Measurements from ENCODE around the gene HPGDS.
"Not testable (repeated sequence)": the region's sequence is repeated elsewhere in the genome, so short reads cannot be mapped to it uniquely, and the experiment has no call there.

The HPGDS gene

DNA sequence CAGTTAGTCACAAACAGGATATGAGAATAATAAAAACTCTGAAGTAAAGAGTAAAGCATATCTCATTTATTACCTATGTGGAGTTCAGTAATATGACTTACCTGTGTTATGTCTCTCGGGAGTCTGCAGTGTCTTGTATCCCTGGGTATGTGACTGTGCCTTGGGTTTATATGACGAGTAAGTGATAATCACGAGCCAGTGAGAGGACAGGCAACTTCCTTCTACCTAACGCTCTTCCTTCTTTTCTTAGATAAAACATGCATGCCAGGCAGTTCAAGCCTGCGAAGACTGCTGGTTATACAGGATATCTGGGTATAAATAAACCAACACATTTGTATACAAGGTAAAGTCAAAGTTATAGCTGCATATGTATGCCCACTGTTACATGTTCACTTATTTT lies at the start of gene HPGDS:
Gene HPGDS (minus strand): TSS at position 143 of the 400 bp plus-strand sequence. CDS start 8,207 bp downstream, outside the sequence.
- DNase-seq: no peak

DNA sequence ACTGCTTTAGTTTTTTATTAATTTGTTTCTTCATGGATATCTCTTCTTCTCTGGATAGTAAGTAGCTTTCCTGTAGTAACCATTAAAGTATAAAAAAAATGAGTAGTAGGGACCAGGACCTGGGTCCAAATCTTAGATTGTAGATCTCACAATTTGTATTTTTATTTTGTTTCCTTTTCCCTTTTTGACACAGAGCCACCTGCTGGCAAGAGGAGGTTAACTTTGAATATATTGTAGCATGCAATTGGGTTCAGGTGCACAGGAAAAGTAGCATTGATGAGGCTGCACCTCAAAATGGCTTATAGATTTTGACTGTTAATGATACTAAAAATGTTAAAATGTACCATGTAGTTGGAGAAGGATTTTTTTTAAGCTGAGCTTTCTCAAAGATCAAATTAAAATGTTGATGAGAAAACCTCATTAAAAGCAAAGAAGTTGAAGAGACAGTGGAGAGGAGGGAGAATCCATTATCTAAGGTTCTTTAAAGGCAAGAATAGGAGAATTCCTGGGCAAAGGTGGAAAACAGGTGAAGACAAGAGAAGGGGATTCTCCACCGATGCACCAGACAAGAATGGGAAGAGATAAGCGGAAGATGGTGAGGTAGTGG lies 48.3 kb upstream of the HPGDS start:
- no peak for DNase-seq

DNA sequence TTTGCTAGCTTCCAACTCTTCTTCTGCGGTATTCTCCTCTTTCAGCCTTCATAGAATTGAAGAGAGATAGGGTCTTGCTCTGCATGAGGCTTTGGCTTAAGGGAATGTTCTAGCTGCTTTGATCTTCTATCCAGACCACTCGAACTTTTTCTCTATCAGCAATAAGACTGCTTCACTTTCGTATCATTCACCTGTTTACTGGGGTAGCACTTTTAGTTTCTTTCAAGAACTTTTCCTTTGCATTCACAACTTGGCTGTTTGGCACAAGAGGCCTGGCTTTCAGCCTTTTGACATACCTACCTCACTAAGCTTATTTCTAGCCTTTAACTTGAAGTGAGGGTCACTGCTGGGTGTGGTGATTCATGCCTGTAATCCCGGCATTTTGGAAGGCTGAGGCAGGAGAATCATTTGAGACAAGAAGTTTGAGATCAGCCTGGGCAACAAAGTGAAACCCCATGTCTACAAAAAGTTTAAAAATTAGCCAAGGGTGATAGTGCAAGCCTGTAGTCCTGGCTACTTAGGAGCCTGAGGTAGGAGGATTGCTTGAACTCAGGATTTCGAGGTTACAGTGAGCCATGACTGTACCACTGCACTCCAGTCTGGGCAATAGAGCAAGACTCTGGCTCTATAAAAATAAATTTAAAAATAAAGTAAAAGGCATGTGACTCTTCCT lies 47.1 kb upstream of the HPGDS start:
- no peak for DNase-seq

DNA sequence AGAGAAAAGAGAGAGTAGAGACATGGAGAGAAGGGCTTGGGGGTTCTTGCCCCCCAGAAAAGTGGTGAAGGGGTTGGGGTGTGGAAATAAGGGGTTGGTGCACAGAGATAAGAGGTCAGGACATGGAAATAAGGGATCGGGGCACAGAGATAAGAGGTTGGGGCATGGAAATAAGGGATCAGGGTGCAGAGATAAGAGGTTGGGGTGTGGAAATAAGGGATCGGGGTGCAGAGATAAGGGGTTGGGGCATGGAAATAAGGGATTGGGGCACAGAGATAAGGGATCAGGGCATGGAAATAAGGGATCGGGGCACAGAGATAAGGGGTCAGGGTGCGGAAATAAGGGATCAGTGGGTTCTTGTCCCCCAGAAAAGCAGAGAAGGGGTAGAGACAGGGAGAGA lies 45.3 kb upstream of the HPGDS start:
- not testable (repeated sequence) for DNase-seq

DNA sequence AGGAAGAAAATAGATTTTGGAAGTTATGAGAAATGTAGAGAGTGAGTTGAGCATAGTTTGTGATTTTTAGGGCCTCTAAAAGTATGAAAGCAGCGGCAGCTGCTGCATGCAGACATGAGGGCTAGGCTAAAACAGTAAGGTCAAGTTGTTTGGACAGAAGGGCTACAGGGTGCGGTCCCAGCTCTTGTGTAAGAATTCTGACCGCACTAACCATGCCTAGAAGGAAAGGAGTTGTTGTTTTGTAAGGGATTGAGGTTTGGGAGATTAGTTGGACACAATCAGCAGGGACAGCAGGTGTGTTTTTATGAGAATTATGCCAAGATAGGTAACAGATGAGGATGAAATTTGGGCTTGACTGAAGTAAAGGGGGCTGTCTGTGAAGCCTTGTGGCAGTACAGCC lies 42.8 kb upstream of the HPGDS start:
- DNase-seq: not testable (repeated sequence)

DNA sequence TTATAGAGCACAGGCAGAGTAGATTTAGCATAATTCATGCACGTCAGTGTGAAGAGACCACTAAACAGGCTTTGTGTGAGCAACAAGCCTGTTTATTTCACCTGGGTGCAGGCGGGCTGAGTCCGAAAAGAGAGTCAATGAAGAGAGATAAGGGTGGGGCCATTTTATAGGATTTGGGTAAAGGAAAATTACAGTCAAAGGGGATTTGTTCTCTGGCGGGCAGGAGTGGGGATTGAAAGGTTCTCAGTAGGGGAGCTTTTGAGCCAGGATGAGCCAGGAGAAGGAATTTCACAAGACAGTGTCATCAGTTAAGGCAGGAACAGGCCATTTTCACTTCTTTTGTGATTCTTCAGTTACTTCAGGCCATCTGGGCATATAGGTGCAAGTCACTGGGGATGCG lies 40.3 kb upstream of the HPGDS start:
- DNase-seq: not testable (repeated sequence)

DNA sequence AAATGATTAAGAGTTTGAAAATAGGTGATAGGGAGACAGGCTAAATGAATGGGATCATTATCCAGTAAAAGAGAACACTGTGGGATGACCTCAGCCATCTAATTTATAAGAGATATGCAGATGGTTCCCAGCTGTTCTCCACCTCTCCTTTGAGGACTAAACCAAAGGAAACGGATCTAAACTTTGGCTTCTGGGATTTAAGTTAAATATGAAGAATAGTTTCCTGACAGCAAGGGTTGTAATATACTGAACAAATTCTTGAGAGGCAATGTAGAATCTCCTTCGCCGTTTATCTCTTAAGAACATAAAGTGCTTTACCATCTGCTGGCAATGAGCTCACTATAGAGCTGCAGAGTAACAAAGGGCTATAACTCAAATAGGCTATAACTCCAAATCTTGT lies 35.4 kb upstream of the HPGDS start:
- no peak for DNase-seq

DNA sequence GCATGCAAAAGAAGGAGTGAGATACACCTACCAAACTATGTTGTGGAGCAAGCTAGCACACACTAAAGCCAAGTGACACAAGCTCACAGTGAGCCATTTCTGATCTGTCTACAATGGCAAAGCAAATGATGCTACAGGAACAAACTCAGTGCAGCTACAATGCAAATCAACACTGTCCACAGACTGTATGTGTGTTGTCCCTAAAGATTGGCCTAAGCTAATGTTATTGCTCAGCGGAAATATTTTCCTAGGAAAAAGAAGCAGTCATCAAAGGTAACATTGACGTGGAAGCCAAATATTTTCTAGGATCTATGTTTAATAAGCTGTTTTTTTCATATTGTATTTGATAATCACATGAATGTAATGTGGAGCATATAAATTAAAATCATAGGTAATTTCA lies 34.7 kb upstream of the HPGDS start:
- no peak for DNase-seq

DNA sequence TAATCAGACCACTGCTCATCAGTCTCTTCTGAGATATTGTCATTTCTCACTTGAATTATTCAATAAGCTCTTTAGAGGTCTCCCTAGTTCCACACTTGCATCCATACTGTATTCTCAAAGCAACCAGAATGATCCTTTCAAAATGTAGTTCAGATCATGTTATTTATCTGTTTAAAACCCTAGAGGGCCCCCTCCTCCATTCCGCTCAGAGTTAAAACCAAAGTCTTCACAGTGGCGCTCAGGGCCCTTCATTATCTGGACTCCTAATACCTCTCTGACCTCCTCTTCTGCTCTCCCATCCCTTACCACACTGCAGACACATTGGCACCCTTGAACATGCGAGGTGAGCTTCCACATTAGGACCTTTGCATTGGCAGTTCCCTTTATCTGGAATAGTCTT lies 32.7 kb upstream of the HPGDS start:
- DNase-seq: no peak

DNA sequence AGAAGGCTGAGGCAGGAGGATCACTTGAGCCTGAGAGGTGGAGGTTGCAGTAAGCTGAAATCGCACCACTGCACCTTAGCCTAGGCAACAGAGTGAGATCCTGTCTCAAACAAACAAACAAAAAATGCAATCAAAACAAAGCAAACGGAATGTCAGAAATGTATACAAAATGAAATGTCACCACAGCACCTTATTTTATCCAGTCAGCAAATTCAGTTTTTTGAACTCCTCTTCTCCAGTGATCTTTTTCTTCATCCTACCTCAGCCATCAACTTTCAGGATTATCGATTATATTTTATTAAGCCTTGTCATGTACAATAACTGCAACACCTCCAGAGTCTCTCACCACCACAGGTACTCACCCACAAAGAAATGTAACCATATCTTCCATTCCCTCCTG lies 31.1 kb upstream of the HPGDS start:
- no peak for DNase-seq

DNA sequence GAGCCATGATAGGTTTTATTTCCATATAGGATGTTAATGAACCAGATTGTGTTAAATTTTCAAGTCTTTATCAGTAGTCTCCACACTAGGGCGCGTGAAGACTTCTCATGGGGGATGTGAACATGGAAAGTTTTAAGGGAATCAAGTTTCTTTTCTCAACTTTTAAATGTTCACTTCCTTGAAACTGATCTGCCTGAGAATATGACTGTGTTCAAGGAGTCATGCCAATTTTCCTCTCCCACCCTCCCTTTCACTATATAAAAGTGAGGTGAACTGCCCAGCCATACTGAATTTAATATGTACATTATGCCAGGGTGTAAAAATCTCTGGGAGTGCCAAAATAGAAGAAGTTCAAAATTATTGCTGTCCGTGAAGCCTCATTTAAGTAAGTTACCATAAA lies 30.4 kb upstream of the HPGDS start:
- no peak for DNase-seq

DNA sequence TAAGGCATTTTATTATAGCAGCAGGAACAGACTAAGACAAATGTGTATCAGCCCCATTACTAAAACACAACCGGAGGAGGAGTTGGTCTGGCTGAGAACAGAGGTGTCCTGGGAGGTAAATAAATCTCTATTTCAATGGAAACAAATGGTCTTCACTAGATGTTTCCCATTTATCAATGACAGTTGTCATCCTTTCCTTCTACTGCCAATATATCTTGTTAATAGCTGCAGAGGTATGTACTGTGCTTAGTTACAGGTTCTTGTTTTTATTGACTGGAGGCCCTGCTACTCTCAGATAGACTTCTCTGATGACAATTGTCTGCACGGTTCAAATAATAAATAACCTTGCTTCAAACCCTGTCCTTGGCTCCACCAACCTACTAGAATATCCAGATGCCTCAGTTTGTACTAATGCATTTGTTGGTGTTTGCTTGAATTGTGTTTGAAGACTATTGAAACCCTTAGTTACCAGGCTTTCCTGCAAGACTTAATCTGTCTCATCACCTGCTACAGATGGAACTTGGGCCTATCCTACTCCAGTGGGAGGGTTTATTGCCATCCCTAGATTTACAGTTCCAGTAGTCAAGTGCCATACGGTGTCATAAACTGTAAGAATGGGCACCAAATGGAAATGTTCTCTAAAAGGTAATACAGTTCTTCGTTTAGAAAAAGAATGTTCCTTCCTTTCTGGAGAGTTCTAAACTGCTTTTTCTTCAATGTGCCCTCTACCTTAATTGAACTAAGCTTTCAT lies 29.8 kb upstream of the HPGDS start:
- DNase-seq: no peak

DNA sequence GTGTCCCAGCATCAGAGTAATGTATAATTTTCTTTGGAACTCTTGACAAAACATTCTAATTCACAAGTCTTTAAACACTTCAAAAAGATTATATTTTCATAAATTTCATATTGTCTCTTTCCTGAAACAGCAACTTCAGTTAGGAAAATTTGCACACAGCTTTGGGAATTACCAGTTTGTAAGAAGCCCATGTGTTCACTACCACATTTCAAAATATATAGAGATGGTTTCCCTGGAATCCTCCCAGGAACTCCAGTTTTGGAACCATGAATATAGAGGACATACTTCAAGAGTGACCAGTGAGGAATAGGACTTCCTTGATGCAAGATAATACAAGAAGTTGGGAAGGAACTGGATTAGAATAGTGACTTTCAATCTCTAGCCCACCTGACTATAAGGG lies 28.7 kb upstream of the HPGDS start:
- DNase-seq: no peak

DNA sequence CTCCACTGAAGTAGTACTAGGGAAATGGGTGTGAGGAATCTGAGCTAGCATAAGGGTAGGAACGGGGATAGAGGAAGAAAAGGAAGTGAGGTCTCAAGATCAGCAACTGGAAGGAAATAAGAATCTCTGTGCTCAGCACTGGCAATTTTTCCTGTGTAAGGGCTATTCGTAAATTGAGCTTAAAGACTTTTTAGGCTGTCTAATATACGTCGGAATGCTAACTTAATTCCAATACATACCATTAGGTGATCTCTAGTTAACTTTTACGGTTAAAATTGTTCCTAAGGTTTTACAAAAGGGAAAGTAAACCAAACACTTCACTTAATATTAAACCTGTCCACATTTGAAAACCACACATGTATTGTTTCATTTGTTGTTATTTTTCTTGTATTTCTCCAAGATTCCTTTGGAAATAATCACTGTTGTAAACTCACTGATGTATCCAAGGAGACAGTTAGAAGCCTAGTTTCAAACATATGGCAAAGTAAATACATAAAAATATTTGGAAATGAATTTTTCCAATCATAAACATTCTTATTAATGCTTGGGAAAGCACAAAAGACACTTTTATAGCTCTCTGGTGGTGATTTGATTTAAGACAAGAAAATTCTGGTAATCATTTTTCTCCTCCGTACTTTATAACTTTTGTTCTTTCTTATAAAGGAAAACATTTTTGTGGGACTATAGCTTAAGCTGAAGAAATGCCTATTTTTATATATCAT lies 28.1 kb upstream of the HPGDS start:
- no peak for DNase-seq

DNA sequence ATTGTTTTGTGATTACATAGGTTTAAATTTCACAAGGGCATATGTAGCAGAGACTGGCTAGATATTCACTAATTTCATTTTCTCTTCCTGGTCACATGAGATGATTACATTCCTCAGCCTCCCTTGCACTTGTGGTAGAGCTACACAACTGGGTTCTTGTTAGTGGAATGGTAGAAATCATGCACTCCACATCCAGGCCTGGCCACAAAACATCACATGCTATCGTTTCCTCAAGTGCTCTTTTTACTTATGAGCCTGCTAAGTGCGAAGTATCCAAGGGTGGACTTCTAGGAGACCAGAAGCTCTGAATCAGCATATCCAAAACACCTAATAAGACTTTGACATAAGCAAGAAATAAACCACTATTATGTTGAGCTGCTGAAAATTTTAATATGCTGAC lies 26.4 kb upstream of the HPGDS start:
- no peak for DNase-seq

DNA sequence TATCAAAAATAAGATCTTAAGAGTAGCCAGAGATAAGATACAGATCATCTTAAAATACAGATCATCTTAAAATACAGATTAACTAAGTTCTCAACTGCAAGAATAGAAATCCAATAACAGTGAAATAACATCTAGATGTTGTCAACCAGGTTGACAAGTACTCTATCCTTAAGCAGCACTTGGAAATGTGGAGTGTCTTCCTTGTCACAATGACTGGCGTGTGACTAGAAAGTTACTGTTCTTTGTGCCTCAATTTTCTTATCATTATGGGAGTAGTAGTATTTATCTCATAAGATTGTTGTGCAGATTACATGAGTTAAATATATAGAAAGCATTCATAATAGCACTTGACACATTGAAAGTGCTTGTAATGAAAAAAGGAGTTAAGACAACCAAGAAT lies 25.8 kb upstream of the HPGDS start:
- DNase-seq: no peak

DNA sequence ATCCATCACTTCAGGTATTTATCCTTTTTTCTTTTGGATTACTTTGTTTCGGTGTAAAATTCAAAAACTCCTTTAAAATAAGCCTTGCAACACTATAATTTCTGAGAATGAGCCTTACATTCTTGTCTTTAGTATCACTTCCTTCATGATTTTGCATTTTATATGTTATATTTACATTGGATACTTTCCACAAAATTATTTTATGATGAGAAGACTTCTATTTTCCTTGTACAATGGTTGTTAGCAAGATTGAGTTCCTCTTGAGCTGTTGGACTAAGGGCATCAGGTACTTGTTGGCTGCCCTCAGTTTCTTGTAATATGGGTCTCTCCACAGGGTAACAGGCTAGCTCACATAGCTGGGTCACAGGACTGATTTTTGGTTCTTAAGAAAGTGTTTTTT lies 22.7 kb upstream of the HPGDS start:
- no peak for DNase-seq

DNA sequence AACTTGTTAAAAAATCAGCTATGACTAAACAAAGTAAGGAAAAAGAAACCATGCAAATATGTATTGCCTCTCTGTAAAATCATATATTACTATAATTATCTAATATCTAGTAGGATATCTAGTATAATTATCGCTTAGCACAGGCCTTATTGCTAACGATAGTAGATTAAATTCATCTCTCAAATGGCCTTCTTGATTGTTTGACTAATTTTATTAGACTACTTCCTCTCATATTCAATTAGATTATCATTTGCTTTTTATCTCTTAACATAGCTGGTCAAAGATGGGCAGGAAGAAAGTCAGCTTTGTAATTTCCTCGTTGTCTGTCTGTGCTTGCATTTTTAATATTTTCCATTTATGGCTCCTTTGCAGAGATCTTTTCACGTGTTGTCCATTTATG lies 21.9 kb upstream of the HPGDS start:
- DNase-seq: no peak

DNA sequence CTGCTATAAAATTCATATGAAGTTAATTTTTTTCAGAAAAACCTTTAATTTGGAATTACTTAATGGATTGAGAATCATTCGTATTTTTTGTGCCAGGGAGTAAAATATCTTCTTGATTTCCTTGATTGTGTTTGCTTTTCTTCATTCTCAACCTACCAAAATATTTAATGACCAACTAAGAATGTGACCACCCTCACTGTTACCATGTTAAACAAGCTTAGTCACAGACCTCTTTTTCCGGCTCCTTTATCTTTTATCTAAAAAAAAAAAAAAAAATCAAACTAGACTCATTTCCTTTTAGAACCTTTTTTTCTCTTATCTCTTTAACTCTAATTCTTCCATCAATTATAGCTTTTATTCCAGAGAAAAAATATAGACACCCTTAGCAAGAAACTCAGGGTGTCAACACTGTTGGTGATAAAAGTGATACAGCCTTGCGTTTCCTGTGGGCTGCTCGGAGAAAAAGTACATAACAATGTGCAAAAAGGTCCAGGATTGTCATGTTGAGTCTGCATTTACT lies 20.6 kb upstream of the HPGDS start:
- DNase-seq: no peak

DNA sequence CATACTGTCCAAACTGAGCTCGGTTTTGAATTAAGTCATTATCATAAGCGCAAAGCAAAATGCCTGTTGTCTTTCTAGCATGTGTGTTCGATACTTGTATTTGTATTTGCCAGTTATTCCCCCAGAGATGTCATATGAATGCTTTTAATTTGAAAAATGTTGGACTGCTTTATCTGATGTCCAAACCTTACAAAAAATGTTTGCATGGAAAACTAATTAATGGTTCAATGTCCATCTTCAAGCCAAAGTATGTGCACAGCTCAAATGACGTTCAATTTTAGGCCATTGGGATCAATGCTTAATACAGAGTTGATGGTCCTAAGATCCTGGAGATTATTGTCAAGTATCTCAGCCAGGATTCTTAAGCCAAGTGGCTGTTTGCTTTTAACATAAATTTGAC lies 17.2 kb upstream of the HPGDS start:
- no peak for DNase-seq

DNA sequence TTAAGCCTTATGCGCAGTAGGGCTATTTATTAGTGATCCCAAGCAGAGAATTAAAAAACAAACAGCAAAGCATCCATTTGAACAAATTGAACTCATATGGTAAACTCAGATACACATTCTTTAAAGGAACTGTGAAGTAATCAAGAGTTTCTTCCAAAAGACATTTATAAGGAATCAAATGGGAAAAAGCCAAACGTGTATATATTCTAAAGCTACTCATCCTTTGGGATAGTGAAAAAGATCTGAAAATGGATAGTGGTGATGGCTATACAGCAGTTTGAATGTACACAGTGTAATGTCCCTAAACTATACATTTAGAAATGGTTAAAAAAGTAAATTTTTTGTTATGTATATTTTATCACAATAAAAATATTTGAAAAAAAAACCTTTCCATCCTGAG lies 16.6 kb upstream of the HPGDS start:
- DNase-seq: no peak

DNA sequence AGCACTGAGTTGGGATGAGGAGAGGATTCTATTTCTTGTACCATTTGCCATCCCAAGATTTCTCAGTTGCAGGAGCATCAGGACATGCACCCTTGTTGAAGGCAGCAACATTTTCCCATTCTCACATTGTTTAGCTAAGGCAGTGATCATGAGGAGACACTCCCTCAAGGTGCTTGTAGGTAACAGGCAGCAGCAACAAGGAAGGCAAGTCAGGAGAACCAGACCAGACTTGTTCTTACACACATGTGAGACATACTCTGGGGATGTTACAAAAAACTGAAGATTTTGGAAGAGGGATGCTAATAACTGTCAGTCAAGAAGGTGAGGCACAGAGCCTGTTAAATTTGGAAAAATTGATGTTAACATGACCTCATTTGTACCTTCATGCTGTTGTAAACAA lies 15.5 kb upstream of the HPGDS start:
- no peak for DNase-seq

DNA sequence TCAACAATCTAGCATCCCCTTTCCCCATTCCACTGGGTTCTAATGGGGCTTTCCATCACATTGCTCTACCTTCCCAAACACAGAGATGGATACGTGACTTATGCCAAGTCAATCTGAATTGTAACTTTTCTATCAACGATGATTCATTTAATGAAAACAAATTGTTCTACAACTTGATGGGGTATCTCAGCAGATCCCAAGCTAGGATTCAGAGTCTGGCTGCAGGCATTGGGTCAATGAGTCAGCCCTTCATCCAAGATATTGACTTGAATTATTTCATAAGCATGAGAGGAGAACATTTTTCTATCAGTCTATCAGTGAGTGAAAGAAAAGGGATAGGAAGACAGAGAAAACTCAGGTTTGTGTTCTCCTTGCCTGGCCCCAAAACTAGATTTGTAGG lies 15.0 kb upstream of the HPGDS start:
- no peak for DNase-seq

DNA sequence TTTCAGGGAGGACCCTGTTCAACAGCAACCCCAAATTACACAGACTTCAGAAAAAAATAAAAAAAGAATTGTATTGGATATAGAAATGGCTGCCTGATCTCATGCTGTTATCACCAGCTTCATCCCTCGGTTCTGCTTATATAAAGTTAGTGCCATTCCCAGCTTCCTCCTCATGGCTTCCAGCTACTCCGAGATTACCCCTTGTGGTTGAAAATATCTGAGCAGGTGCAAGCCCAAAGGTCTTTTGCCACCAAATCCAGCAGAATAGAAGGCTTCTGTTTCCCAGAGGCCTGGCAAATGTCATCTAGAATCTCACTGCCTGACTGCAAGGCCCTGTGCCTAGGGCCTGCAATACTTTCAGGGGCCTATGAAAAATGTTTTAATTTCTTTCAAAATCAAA lies 13.8 kb upstream of the HPGDS start:
- no peak for DNase-seq
